Motor neuron (in vitro differentiated cells): ENCODE results near the gene CALR. TPM values are rescaled to one million over a fixed set of nuclear protein-coding genes. Genes with fewer than 3 reads are reported as not detected.
"Not testable (repeated sequence)": the region's sequence is repeated elsewhere in the genome, so short reads cannot be mapped to it uniquely, and the experiment has no call there.

Experiments used
- ATAC-seq, 8 experiments: fragments of 200-7000 bp; cut with Tn5 transposase; replicated peaks in 6 of 8; 2 replicates each; pipeline ENCODE4 v1.8.0; 2021; ENCODE audit warnings: mild to moderate bottlenecking in 8 of 8, moderate library complexity in 8 of 8
- H3K27ac ChIP-seq, 2 donors: fragments of 250-450 bp; sonication (Bioruptor Pico); 2 replicates each; pipeline ENCODE4 v1.9.0; 2021; ENCODE audit warnings: antibody characterized with exemption in 2 of 2, mild to moderate bottlenecking in 2 of 2, moderate library complexity in 1 of 2
- H3K4me1 ChIP-seq, 2 donors: fragments of 250-450 bp; sonication (Bioruptor Pico); replicated peaks in 1 of 2; 2 replicates each; pipeline ENCODE4 v1.6.1; 2021; ENCODE audit warnings: antibody characterized with exemption in 2 of 2, mild to moderate bottlenecking in 2 of 2, moderate library complexity in 1 of 2
- H3K4me3 ChIP-seq, 5 donors: fragments of 250-450 bp; sonication (Bioruptor Pico); 2 replicates each; pipeline ENCODE4 v1.9.0; 2021; ENCODE audit warnings: antibody characterized with exemption in 5 of 5, mild to moderate bottlenecking in 5 of 5, moderate library complexity in 4 of 5
- WGBS, 10 experiments: fragments of 450-650 bp; shearing (Covaris generic); methylation state at CpG; one replicate each; pipeline ENCODE4 v1.0.0; 2022; 5-methylcytosine and 5-hydroxymethylcytosine counted together
- in situ Hi-C, 9 experiments: fragments of 400-800 bp; cut with MboI; loops; one replicate each; pipeline ENCODE4 v1.15.0; 2021; ENCODE audit warnings: low sequenced_read_pairs in 9 of 9, low pct_unique_long_range_greater_than_20kb in 2 of 9; ENCODE audit not compliant: unreplicated experiment in 9 of 9
- total RNA-seq, 8 experiments: library from RNA; unstranded; fragments of 300-600 nt; gene quantifications; 2 replicates each; pipeline versions ENCODE4 v1.2.3 to v1.2.4, GENCODE V29; 2022

The CALR gene
- total RNA-seq, 8 experiments from 2014 or later = 289 to 982 (median 397) TPM

DNA sequence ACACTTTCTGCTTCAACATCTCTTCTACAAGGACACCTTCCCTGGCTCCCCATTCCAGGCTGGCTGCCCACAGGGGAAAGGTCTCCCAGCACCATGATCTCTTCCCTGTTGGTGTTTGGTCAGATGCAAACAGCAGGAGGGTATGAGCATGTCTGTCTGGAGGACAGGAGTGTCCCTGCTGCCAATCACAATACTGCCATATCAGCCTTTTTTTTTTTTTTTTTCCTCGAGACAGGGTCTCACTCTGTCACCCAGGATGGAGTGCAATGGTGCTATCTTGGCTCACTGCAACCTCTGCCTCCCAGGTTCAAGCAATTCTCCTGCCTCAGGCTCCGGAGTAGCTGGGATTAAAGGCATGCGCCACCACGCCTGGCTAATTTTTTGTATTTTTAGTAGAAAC lies 22.5 kb upstream of the CALR start:
- ATAC-seq, H3K27ac ChIP-seq, in situ Hi-C loops, H3K4me3 ChIP-seq: not testable (repeated sequence)
- WGBS, 10 experiments = 29 to 90% (median 75%) methylated on average over 1 to 2 of the region's 4 CpGs; no CpG with 5 or more reads in 7 of the 10 experiments
- peaks cover 15 to 20% of the 10 kb centered on the region in 2 donors for H3K4me1 ChIP-seq

DNA sequence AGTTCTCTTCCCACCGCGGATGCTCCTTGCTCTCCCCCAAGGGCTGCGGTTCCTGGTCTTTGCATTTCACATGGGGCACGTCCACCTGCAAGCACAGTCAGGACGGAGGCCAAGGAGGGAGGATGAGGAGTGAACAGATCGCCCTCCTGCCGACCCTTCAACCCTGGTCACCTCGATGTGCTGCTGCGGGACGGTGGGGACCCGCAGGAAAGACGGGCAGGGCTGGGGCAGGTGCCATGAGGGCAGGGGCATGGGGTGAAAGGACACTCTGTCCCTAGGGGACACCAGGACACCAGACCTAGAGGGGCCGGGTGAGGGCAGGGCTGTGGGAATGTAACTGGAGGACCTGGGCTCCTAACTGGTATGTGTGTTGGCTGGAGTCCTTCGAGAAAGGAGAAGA lies 20.2 kb upstream of the CALR start:
- in situ Hi-C loops = no loop called here
- Histone ChIP-seq H3K4me1 (peaks cover 4 to 8% of the 10 kb centered on the region in 2 donors), H3K4me3 (no peak overlapping the region), H3K27ac (no peak overlapping the region)
- 80 to 100% (median 85%) methylated on average over 3 to 5 of the region's 14 CpGs; no CpG with 5 or more reads in 5 of the 10 experiments for WGBS, 10 experiments
- ATAC-seq = no peak

DNA sequence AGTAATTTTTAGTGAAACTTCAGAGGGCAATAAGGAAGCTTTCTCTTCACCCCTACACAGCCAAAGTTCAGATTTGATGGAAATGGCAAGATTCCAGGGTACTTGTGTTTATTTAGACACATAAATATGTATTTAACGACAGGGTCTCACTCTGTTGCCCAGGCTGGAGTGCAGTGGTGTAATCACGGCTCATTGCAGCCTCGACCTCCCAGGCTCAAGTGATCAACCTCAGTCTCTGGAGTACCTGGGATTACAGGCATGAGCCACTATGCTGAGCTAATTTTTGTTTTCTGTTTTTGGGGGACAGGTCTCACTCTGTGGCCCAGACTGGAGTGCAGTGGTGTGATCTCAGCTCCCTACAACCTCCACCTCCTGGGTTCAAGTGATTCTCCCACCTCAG lies 17.4 kb upstream of the CALR start:
- WGBS, 10 experiments = 10 to 100% (median 100%) methylated on average over 1 to 3 of the region's 3 CpGs; no CpG with 5 or more reads in 5 of the 10 experiments
- H3K4me3 ChIP-seq = no peak overlapping the region
- in situ Hi-C loops = no loop called here
- ATAC-seq = no peak
- H3K27ac ChIP-seq = no peak overlapping the region
- H3K4me1 ChIP-seq = no peaks in the 10 kb centered on the region

DNA sequence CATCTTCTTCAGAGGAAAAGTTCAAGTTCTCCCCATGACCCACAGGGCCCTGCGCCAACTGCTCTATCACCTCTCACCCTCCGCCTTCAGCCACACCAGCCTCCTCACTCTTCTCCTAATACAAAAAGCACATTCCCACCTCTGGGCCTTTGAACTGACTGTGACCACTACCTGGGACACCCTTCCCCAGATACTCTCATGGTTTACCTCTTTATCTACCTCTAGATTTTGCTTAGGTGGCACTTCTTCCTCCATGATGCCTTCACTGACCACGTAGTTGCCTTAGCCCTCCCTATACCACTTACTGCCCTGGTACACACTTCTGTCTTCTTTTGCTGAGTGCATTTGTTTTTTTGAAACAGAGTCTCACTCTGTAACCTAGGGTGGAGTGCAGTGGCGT lies 15.4 kb upstream of the CALR start:
- Histone ChIP-seq H3K27ac (no peak overlapping the region), H3K4me3 (no peak overlapping the region), H3K4me1 (no peaks in the 10 kb centered on the region)
- in situ Hi-C loops = no loop called here
- no peak for ATAC-seq
- 92 to 100% (median 98%) methylated on average over 1 to 4 of the region's 4 CpGs; no CpG with 5 or more reads in 4 of the 10 experiments for WGBS, 10 experiments

DNA sequence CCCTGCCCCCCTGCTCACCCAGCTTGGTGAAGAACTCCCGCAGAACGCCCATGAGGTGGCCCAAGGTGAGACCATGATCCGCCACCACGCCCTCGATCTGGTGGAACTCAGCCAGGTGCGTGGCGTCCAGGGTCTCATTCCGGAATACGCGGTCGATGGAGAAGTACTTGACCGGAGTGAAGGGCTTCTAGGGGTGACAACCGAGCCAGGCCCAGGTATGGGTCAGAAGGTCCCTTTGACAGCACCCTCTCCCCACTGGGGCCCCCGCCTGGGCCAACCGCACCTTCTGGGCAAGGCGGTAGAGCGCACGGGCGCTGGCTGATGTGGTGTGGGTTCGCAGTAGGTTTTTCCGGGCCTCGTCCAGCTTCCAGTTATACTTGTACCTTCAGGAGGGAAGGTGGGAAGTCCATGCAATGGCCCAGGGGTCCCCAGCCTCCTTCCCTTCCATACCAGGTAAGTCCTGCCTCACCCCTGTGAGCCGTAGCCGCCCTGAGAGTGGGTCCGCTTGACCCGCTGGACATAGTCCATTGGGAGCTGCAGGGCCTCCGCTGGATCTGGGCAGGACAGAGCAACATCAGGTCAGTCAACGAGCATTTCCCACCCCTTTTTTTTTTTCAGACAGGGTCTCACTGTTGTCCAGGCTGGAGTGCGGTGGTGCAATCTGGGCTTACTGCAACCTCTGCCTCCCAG lies 13.6 kb upstream of the CALR start:
- Histone ChIP-seq H3K27ac (no peak overlapping the region), H3K4me1 (no peaks in the 10 kb centered on the region), H3K4me3 (no peak overlapping the region)
- 97 to 100% (median 100%) methylated on average over 1 to 7 of the region's 29 CpGs; no CpG with 5 or more reads in 5 of the 10 experiments for WGBS, 10 experiments
- in situ Hi-C loops = no loop called here
- peak in 3 of 8 experiments; percentile 13 to 20 (median 18) for ATAC-seq

DNA sequence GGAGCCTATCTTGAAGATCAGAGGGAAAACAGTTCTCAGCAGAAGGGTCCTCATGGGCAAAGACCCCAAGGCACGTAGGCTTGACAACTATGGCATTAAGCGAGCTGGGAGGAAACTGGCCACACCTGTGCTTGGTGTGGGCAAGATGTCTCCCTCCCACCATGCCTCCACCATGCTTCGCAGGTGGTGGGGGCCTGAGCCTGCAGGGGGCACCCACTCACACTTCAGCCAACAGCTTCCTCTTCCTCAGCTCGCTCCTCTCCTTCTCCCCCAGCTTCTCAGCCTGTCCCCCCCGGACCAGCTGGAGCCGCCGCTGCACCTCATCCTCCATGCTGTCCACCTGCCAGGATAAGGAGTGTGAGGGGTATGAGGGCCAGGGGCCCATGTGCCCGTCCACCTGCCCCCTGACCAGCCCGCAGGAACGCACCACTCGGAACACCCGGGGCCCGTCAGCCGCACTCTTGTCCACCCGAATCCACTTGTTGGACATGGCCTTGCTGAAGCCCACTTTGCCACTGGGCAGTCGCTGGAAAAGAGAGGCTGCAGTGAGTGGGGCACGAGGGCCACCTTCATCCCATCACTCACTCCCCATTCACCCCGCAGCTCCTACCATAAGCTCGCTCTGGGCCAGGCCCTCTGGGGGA lies 8.3 kb upstream of the CALR start:
- no peak overlapping the region for H3K4me3 ChIP-seq
- ATAC-seq = no peak
- H3K4me1 ChIP-seq = peaks cover 9 to 12% of the 10 kb centered on the region in 2 donors
- in situ Hi-C loops = no loop called here
- WGBS, 10 experiments = 90 to 100% (median 100%) methylated on average over 1 to 5 of the region's 19 CpGs; no CpG with 5 or more reads in 3 of the 10 experiments
- no peak overlapping the region for H3K27ac ChIP-seq

DNA sequence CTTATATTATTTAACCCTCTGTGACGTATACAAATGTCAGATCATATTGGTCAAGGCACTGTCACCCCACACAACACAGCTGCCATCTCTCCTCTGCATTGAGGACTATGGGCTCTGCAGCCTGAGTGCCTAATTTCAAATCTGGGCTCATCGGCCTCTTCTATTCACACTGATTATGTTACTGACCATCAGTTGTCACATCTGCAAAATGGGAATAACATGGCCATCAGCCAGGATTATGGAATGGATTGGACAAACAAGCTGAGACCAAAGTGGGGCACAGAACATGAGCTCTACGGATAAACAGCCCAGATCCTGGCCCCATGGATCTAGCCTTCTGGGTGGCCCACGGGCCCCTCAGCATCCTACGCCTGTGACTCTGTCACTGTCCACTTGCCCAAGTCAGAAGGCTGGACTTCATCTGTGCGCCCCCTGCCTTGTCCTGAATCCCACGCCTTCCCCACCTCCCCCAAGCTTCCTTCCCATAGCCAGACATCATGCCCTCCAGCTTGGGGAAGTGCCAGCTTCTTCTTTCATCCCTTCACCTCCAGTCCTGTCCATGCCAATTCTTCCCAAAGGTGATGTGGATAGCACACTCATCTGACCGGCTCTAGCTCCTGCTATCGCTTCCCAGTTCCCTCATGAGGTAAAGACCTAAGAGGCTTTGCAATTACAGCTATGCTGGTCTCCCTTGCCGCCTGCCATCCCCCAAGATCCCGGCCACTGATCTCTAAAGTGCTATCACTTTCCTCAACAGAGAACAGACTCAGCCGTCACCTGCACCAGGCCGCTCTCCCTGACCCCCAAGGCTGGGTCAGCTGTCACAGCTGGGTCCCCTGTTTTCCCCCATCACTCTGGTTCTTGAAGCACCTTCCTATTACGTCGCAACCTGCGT lies 5.8 kb upstream of the CALR start:
- Histone ChIP-seq H3K4me3 (peak overlapping the region; percentile 78 to 100 (median 88)), H3K27ac (peak overlapping the region; percentile 96 to 98), H3K4me1 (peaks cover 16 to 18% of the 10 kb centered on the region in 2 donors)
- no peak for ATAC-seq
- WGBS, 10 experiments = 10 to 100% (median 33%) methylated on average over 1 to 7 of the region's 16 CpGs; no CpG with 5 or more reads in 1 of the 10 experiments
- in situ Hi-C loops = no loop called here

DNA sequence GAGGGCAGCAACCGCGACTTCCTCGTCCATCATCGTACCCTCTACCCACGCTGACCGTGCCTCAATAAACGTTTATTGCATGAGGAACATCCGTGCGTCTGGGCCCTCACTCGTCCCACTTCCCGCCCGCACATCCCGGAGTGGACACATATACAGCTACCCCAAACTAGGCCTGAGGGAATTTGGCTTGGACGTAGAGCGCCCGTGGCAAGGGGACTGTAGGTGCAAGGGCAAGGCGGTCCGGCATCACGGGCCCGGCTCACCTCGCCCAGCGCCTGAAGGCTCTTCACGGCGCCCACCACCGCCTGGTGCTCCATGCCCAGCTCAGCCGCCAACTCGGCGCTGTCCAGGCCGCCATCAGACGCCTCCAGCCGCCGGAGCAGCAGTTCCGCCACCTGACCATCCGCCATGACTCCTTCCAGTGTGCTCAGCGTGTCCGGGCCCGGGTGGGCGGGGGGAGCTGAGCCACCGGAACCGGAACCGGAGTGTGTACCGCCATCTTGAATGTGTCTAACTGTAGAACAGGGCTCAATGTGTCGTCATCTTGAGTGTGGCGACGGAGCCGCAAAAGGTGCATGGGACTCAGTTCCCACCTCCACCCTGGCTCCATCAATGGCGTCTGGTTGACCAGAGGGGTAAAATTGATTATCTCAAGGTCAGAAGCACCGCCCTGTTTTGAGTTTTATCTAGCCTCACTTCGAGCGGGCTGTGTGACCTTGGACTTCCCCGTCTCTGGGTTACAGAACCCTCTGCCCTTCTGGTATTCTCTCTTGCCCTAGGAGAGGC lies 4.9 kb upstream of the CALR start, which contains the start of gene FARSA:
FARSA (minus strand) TSS at position 425 of the 786 bp plus-strand sequence; CDS start at position 410, 15 bp downstream.
- Histone ChIP-seq H3K4me3 (peak within 1 kb of the TSS; percentile 78 to 100 (median 88)), H3K4me1 (peaks cover 17 to 20% of the 10 kb centered on the region in 2 donors), H3K27ac (peak within 1 kb of the TSS; percentile 96 to 98)
- WGBS, 10 experiments = 0 to 36% (median 3%) methylated on average over 4 to 18 of the region's 51 CpGs; no CpG with 5 or more reads in 4 of the 10 experiments
- in situ Hi-C loops = no loop called here
- ATAC-seq = peak; percentile 62 to 73 (median 68)

DNA sequence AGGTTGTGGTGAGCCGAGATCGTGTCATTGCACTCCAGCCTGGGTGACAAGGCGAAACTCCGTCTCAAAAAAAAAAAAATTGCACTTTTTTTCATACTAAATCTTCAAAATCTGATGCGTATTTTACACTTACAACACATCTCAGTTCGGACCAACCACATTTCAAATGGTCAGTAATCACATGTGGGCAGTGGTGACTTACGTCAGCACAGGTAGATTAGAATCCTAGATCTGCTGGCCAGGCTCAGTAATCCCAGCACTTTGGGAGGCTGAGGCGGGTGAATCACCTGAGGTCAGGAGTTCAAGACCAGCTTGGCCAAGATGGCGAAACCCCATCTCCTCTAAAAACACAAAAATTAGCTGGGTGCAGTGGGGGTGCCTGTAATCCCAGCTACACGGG lies 3.3 kb upstream of the CALR start:
- Histone ChIP-seq H3K4me1 (peaks cover 23 to 27% of the 10 kb centered on the region in 2 donors), H3K27ac (no peak overlapping the region), H3K4me3 (no peak overlapping the region)
- ATAC-seq = no peak
- WGBS, 10 experiments = 71 to 100% (median 90%) methylated on average over 1 to 2 of the region's 10 CpGs; no CpG with 5 or more reads in 5 of the 10 experiments
- in situ Hi-C loops = no loop called here

DNA sequence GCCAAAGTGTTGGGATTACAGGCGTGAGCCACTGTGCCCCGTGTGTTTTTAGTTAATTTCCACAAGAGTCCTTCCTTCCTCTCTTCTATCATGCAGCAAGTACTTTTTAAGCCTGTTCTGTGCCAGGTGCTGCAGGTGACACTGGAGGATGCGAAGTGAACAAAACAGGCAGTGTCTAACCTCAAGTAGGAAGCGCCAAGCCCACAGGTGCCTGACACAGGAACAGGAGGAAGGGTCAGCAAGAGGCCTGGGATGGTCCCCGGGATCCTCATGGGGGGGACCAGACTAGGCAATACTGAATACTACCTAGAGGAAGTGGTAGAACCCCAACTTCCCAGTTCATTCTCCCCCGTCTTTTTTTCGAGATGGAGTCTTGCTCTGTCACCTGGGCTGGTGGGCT lies 1.8 kb upstream of the CALR start:
- in situ Hi-C loops = no loop called here
- no peak overlapping the region for H3K4me3 ChIP-seq
- no peak overlapping the region for H3K27ac ChIP-seq
- WGBS, 10 experiments = 72 to 100% (median 90%) methylated on average over 1 to 5 of the region's 7 CpGs; no CpG with 5 or more reads in 2 of the 10 experiments
- H3K4me1 ChIP-seq = peaks cover 28 to 34% of the 10 kb centered on the region in 2 donors
- no peak for ATAC-seq

DNA sequence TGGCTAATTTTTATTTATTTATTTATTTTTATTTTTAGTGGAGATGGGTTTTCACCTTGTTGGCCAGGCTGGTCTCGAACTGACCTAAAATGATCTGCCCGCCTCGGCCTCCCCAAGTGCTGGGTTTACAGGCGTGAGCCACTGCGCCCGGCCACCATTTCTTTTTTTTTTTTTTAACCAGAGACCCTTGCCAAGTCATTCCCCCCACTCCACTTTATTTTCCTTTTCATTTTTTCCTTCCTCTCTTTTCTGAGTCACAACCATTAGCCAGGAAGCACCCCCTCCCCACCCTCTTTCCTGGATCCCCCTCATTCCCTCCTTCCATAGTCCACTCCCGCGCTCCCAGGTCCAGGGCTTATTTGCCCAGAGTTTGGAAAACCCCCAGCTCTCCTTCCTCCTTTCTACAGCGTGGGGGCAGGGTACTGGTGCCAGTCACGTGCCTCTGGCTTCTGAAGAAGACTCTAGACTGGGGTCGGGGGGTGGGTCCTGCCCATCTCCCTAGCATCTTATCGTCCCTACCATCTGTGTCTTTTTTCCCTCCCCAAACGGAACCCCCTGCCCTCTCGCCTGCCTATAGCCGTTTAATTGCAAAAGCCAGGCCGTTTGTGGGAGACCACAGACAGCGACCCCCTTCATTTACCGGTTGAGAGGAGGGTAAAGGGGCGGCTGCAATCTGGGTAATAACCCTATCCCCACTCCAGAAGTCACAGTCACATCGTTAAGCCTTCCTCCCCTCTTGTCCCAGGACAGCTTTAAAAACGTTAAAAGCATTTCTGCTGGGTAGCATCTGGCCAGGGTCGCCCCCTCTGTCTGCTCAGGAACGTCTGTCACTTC lies 1.1 kb upstream of the CALR start:
- no peak for ATAC-seq
- 0 to 84% (median 44%) methylated on average over 1 to 13 of the region's 23 CpGs; no CpG with 5 or more reads in 2 of the 10 experiments for WGBS, 10 experiments

More for the DNA sequence above, 1.1 kb upstream of the CALR start:
- H3K27ac ChIP-seq = peak overlapping the region; percentile 3 to 63
- peaks cover 28 to 29% of the 10 kb centered on the region in 2 donors for H3K4me1 ChIP-seq
- peak overlapping the region; percentile 43 to 99 (median 90) for H3K4me3 ChIP-seq
- in situ Hi-C loops = no loop called here
